ENCODE data around the gene ETS1.

ETS1 gene

GRCh38 chr11:128587415-128587814, at the start of gene ETS1:
TSS of gene ETS1 (minus strand) at chr11:128587558. CDS start at chr11:128573130, 14,428 bp downstream.
- no peak for DNase-seq (ENCODE audit: low read depth)

GRCh38 chr11:128634395-128634794, 47.0 kb upstream of the ETS1 start:
- no peak for DNase-seq (ENCODE audit: low read depth)

- no peak for DNase-seq (ENCODE audit: low read depth)
Measured at GRCh38 chr11:128633384-128633965, 46.1 kb upstream of the ETS1 start.

- DNase-seq (ENCODE audit: low read depth), result no peak
Measured at GRCh38 chr11:128632141-128632791, 44.9 kb upstream of the ETS1 start.

- peak; percentile 91 for DNase-seq (ENCODE audit: low read depth)
Measured at GRCh38 chr11:128630367-128631230, 43.2 kb upstream of the ETS1 start.

GRCh38 chr11:128629516-128630106, 42.3 kb upstream of the ETS1 start:
- DNase-seq (ENCODE audit: low read depth), result no peak

GRCh38 chr11:128628686-128629085, 41.3 kb upstream of the ETS1 start:
- DNase-seq (ENCODE audit: low read depth), result no peak

- no peak for DNase-seq (ENCODE audit: low read depth)
Measured at GRCh38 chr11:128628325-128628673, 40.9 kb upstream of the ETS1 start.

- no peak for DNase-seq (ENCODE audit: low read depth)
Measured at GRCh38 chr11:128627666-128628324, 40.4 kb upstream of the ETS1 start.

- no peak for DNase-seq (ENCODE audit: low read depth)
Measured at GRCh38 chr11:128626913-128627665, 39.7 kb upstream of the ETS1 start.

- no peak for DNase-seq (ENCODE audit: low read depth)
Measured at GRCh38 chr11:128625746-128626145, 38.4 kb upstream of the ETS1 start.

- DNase-seq (ENCODE audit: low read depth), result no peak
Measured at GRCh38 chr11:128625326-128625725, 38.0 kb upstream of the ETS1 start.

GRCh38 chr11:128624269-128625175, 37.2 kb upstream of the ETS1 start:
- DNase-seq (ENCODE audit: low read depth), result no peak

- no peak for DNase-seq (ENCODE audit: low read depth)
Measured at GRCh38 chr11:128623091-128623490, 35.7 kb upstream of the ETS1 start.

GRCh38 chr11:128621601-128622501, 34.5 kb upstream of the ETS1 start:
- DNase-seq (ENCODE audit: low read depth), result no peak

- no peak for DNase-seq (ENCODE audit: low read depth)
Measured at GRCh38 chr11:128620309-128621100, 33.1 kb upstream of the ETS1 start.

- DNase-seq (ENCODE audit: low read depth), result no peak
Measured at GRCh38 chr11:128619540-128620308, 32.4 kb upstream of the ETS1 start.

GRCh38 chr11:128619007-128619406, 31.6 kb upstream of the ETS1 start:
- DNase-seq (ENCODE audit: low read depth), result no peak
